Measurements from ENCODE around the gene GTF2H4. TPM values are rescaled to one million over a fixed set of nuclear protein-coding genes. Genes with fewer than 3 reads are reported as not detected.

GTF2H4 gene
- total and polyA plus RNA-seq, 2 of the 8 experiments (the other 6 are each of a cell fraction or from before 2014, with no cell fraction given) = 42.3 to 53.4 TPM

GRCh38 chr6:30951907-30952469 lies 44.0 kb downstream of the GTF2H4 start:
- Histone ChIP-seq H3K23me2 (ENCODE audit: low read depth, low read length) (peaks cover 6% of the 10 kb centered on the region; the same call in 1 of the 2 replicates), H3K56ac (replicated peaks; ENCODE audit: insufficient read length, low read depth, low read length) (no peak overlapping the region), H3K4me2 (ENCODE audit: insufficient read depth in 1 of 2, low read depth in 2 of 2, low read length in 2 of 2) (no peak overlapping the region), H3K4me3 (ENCODE audit: extremely low read depth in 1 of 4, insufficient read depth in 2 of 4, low read depth in 3 of 4, low read length in 4 of 4) (no peak overlapping the region), H2BK15ac (ENCODE audit: low read length) (no peak overlapping the region), H3K4me1 (replicated peaks in 1 of 4; ENCODE audit: control insufficient read depth in 3 of 4, insufficient read depth in 4 of 4, low read length in 3 of 4) (peaks cover 3 to 4% (median 4%) of the 10 kb centered on the region in 4 experiments; a peak in 4 of 7 replicates), H2BK12ac (ENCODE audit: low read depth, low read length) (no peak overlapping the region), H3K9ac (replicated peaks in 1 of 4; ENCODE audit: extremely low read depth in 1 of 4, low read depth in 3 of 4, low read length in 3 of 4) (no peak overlapping the region), H3K27me3 (replicated peaks in 1 of 4; ENCODE audit: control insufficient read depth in 3 of 4, extremely low read depth in 1 of 4, insufficient read depth in 3 of 4, low read length in 3 of 4) (peaks cover 0 to 13% (median 9%) of the 10 kb centered on the region in 4 experiments; a peak in 5 of 7 replicates), H3K9me3 (ENCODE audit: insufficient read depth in 2 of 2, low read depth in 1 of 2, low read length in 1 of 2) (no peaks in the 10 kb centered on the region), H4K20me1 (replicated peaks in 1 of 2; ENCODE audit: control insufficient read depth in 1 of 2, insufficient read depth in 2 of 2, low read length in 2 of 2) (no peaks in the 10 kb centered on the region), H3K27ac (ENCODE audit: low read depth, low read length) (no peak overlapping the region), H4K8ac (ENCODE audit: extremely low read depth, insufficient read depth, low read length) (no peak overlapping the region), H2BK5ac (ENCODE audit: low read depth, low read length) (no peak overlapping the region), H2AK5ac (ENCODE audit: low read depth, low read length) (no peak overlapping the region), H3K36me3 (ENCODE audit: control insufficient read depth in 2 of 4, insufficient read depth in 4 of 4, low read length in 3 of 4) (no peaks in the 10 kb centered on the region), H2BK120ac (replicated peaks; ENCODE audit: low read depth, low read length) (no peak overlapping the region), H3K14ac (ENCODE audit: insufficient read length) (no peak overlapping the region), H4K5ac (ENCODE audit: insufficient read length, low read depth, low read length) (no peak overlapping the region), H2AFZ (ENCODE audit: low read length) (no peak overlapping the region), H4K91ac (replicated peaks; ENCODE audit: insufficient read length, low read length) (no peak overlapping the region), H2BK20ac (ENCODE audit: low read length) (no peak overlapping the region), H3K23ac (ENCODE audit: insufficient read length) (no peak overlapping the region), H3K18ac (ENCODE audit: extremely low read depth, low read length) (no peak overlapping the region), H3K79me1 (ENCODE audit: low read depth, low read length) (no peaks in the 10 kb centered on the region), H3K4ac (replicated peaks; ENCODE audit: insufficient read length, low read depth, low read length) (no peak overlapping the region), H3K79me2 (ENCODE audit: control insufficient read depth in 1 of 2, insufficient read depth in 2 of 2, low read length in 2 of 2) (no peaks in the 10 kb centered on the region)
- ChIA-PET POLR2A (ENCODE audit: partially characterized antibody) (no interaction called here), CTCF (ENCODE audit: partially characterized antibody) (interaction anchor here (1.4 kb wide), 1 partner anchor 117 kb away, joined by 3 read pairs; no protein-coding TSS in a partner anchor)
- DNase-seq (ENCODE audit: low read depth in 1 of 2, low spot score in 2 of 2) (no peak), FAIRE-seq (no peak)
- WGBS, 2 experiments (ENCODE audit: extremely low coverage in 1 of 2, insufficient coverage in 1 of 2, insufficient read length in 1 of 2, insufficient replicate concordance in 2 of 2, low coverage in 1 of 2, low lambda C conversion rate in 2 of 2, missing lambda C conversion rate in 1 of 2) = 78% methylated on average over 5 of the region's 5 CpGs; no CpG with 5 or more reads in 1 of the 2 experiments
- TF ChIP-seq GTF2F1 (IDR thresholded peaks at IDR 0.05; ENCODE audit: borderline replicate concordance, low read depth, low read length) (no peak), CTCF (IDR thresholded peaks at IDR 0.05; ENCODE audit: control extremely low read depth in 1 of 3, insufficient read depth in 1 of 3, low read depth in 1 of 3, low read length in 3 of 3) (no peak), SRF (IDR thresholded peaks at IDR 0.05; ENCODE audit: low read depth, low read length) (no peak), EP300 (IDR thresholded peaks at IDR 0.05; ENCODE audit: borderline replicate concordance in 1 of 2, low read depth in 2 of 2, low read length in 2 of 2) (no peak), CBX8 (IDR thresholded peaks at IDR 0.05; ENCODE audit: borderline replicate concordance, low read depth, low read length) (no peak), RXRA (IDR thresholded peaks at IDR 0.05; ENCODE audit: insufficient read depth, low read depth, low read length) (no peak), KDM1A (IDR thresholded peaks at IDR 0.05; ENCODE audit: borderline replicate concordance, low read length) (no peak), CREB1 (IDR thresholded peaks at IDR 0.05) (no peak), SP4 (IDR thresholded peaks at IDR 0.05; ENCODE audit: low read length) (no peak), PHF8 (conservative IDR thresholded peaks at IDR 0.05; ENCODE audit: low read depth, low read length) (no peak)

Measured in H1 (cell line).